Measurements from ENCODE around the gene IBTK.
"Not testable (repeated sequence)": the region's sequence is repeated elsewhere in the genome, so short reads cannot be mapped to it uniquely, and the experiment has no call there.

IBTK gene, protein sequence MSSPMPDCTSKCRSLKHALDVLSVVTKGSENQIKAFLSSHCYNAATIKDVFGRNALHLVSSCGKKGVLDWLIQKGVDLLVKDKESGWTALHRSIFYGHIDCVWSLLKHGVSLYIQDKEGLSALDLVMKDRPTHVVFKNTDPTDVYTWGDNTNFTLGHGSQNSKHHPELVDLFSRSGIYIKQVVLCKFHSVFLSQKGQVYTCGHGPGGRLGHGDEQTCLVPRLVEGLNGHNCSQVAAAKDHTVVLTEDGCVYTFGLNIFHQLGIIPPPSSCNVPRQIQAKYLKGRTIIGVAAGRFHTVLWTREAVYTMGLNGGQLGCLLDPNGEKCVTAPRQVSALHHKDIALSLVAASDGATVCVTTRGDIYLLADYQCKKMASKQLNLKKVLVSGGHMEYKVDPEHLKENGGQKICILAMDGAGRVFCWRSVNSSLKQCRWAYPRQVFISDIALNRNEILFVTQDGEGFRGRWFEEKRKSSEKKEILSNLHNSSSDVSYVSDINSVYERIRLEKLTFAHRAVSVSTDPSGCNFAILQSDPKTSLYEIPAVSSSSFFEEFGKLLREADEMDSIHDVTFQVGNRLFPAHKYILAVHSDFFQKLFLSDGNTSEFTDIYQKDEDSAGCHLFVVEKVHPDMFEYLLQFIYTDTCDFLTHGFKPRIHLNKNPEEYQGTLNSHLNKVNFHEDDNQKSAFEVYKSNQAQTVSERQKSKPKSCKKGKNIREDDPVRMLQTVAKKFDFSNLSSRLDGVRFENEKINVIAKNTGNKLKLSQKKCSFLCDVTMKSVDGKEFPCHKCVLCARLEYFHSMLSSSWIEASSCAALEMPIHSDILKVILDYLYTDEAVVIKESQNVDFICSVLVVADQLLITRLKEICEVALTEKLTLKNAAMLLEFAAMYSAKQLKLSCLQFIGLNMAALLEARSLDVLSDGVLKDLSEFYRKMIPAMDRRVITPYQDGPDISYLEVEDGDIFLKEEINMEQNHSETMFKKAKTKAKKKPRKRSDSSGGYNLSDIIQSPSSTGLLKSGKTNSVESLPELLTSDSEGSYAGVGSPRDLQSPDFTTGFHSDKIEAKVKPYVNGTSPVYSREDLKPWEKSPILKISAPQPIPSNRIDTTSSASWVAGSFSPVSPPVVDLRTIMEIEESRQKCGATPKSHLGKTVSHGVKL (N-terminal part only)

DNA sequence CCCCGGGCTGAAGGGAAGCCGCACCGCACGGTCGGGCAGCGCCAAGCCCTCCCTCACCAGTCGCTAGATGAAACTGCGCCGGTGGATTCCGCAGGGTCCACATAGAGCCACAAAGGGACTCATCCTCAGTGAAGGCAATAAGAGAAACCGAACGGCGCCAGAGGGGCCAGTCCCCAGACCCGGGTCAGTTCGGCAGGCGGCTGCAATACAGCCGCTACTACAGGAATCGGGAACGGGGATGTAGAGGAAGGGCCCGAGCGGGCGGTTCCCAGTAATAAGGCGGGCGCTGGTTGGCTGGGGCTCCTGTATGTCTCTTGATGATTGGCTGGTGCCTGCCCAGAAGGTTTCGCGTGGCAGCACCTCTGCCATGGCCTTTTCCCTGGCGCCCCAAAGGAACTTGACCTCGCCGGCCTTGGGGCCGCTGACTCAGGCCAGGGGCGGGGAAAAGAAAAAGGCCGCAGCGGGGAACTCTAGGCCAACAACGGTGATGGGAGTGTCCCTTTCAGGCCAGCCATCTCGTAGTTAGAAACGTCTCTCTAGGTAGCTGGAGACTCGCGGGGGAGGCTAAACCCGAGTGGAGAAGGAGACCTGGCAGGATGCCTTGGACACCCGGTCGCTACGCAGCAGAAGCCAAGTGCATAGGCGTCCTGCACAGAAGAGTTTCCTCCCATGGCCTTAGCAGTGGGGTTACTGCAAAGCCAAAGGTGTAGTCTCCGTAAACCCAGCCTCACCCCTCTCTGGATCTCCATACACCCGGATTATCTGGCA, at the start of gene IBTK:
Gene IBTK (minus strand): TSS at position 240 of the 768 bp plus-strand sequence. CDS start 7,258 bp downstream, outside the sequence.
- DNase-seq (ENCODE audit: low read depth, low spot score): peak; percentile 71

DNA sequence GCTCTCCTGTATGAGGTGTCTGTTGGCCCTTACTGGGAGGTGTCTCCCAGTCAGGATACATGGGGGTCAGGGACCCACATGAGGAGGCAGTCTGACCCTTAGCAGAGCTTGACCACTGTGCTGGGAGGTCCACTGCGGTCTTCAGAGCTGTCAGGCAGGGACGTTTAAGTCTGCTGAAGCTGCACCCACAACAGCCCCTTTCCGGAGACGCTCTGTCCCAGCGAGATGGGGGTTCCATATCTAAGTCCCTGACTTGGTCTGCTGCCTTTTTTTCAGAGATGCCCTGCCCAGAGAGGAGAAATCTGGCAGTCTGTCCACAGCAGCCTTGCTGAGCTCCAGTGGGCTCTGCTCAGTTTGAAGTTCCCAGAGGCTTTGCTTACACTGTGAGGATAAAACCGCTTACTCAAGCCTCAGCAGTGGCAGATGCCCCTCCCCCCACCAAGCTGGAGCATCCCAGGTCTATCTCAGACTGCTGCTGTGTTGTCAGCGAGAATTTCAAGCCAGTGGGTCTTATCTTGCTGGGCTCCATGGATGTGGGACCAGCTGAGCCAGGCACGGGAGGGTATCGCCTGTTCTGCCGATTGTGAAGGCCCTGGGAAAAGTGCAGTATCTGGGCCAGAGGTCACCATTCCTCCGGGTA, 36.3 kb upstream of the IBTK start:
- no peak for DNase-seq (ENCODE audit: low read depth, low spot score)

DNA sequence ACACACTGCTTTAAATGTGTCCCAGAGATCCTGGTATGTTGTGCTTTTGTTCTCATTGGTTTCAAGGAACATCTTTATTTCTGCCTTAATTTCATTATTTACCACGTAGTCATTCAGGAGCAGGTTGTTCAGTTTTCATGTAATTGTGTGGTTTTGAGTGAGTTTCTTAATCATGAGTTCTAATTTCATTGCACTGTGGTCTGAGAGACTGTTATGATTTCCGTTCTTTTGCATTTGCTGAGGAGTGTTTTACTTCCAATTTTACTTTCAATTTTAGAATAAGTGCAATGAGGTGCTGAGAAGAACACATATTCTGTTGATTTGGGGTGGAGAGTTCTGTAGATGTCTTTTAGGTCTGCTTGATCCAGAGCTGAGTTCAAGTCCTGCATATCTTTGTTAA, 34.0 kb upstream of the IBTK start:
- not testable (repeated sequence) for DNase-seq (ENCODE audit: low read depth, low spot score)

DNA sequence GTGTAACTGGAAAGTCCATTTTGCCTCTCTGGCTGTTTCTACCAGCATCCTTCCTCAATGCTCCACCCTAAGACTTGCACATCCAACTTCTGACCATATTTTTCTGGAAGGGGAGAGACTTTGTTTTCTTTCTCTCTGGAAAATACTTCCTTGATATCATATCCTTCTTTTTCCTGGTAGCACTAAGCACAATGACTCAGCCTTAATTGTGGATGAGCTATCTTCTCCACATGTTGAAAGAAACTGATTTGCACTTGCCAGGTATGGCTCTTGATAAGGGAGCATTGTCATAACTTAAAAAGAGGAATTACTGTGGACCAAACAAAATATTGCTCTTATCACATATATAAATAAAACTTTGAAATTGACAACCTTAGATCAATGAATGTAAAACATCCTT, 30.1 kb upstream of the IBTK start:
- no peak for DNase-seq (ENCODE audit: low read depth, low spot score)

DNA sequence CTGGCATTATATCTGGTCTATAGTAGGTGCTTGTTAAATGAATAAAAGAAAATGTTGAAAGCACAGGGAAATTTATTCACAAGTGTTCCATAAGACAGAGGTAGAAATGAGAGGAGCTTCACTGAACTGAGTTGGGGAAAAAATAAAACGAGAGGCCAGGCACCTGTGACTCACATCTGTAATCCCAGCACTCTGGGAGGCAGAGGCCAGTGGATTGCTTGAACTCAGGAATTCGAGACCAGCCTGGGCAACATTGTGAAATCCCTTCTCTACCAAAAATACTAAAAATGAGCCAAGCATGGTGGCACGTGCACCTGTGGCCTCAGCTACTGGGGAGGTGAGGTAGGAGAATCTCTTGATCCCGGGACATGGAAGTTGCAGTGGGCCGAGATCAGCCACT, 28.1 kb upstream of the IBTK start:
- no peak for DNase-seq (ENCODE audit: low read depth, low spot score)

DNA sequence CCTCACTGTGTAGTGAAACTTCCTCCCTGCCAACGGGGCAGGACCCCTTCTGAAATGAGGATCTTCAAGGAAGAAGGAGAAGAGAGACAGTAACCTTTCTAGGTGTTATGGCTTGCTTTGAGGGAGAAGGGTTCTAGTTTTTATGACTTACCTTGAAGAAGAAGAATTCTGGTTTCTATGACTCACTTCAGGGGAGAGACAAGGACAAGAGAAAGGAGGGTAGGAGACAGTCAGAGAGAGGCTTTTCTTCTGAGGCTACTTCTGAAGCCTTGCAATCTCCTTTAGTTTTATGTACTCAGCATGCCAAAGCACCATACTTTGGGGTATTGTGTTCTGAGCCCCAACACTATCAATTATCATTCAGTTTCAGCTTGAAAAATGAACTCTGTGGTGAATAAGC, 25.8 kb upstream of the IBTK start:
- DNase-seq (ENCODE audit: low read depth, low spot score): no peak

DNA sequence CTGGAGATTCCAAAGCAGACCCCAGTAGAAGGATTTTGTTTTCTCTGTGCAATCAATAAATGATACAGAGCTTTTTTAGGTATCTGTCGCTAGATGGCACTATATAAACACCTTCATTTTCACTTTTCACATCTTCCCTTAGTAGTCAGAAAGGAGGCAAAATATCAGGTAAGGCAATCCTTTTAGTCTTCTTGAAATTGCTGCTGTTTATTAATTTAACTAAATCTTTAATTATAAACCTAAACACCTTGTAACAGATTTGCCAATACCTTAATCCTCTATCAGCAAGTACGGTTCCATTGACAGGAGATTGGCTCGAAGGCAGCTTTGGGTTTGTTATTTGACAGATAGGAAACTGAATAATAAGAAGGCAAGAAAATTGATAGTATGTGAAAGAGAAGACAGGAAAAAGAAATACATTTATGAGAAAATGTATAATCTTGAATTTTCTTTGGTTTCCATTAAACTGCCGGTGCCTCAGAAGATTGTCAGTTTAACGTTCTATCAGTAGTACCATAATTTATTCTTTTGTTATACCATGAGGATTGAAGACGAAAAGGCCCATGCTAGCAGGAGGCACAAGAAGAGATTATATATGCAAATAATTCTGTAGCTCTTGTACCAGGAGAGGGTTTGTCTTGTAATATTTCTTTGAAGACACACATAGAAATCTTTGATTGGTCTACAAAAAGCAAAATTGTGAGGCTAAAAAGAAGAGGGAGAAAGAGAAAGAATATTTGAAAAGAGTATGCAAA, 23.5 kb upstream of the IBTK start:
- DNase-seq (ENCODE audit: low read depth, low spot score): no peak

DNA sequence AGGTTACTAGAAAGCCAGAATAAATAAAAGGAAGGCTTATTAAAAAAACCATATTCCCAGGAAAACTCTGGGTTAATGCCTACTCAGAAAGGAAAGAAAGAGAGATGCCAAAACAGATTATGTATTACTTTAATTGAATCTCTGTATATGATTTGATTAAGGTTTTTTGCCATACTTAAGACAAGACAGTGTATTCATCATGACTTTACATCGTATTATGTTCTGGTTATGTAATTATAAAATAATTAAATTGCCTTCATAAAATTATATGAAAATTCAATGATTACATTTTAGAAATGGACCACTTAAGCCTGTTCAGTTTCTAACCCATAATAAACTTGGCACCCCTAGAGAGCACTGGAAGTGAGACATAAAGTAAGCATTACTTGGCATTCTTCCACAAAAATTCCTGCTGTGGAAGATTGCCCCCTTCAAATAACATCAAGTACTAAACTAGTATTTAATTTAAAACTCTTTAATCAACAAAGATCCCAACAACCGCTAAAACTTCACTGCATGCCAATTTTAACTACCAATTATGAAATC, 20.8 kb upstream of the IBTK start:
- no peak for DNase-seq (ENCODE audit: low read depth, low spot score)

DNA sequence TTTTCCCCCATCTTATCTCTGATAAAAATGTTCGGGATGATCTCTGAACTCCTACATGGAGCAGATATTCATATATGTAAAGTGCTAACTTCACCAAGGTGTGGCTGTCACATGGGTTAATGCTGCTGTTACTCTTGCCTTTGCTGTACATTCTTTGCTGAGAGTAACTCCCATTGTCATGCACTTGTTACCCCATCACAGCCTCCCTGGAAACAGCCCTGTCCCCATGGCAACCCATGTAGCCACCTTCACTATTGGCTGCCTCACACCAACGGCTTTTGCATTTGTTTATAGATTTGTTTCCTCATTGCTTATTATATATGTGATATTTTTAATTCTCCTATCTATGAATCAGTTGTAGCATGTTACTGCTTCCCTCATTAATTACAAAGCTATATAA, 17.3 kb upstream of the IBTK start:
- no peak for DNase-seq (ENCODE audit: low read depth, low spot score)

DNA sequence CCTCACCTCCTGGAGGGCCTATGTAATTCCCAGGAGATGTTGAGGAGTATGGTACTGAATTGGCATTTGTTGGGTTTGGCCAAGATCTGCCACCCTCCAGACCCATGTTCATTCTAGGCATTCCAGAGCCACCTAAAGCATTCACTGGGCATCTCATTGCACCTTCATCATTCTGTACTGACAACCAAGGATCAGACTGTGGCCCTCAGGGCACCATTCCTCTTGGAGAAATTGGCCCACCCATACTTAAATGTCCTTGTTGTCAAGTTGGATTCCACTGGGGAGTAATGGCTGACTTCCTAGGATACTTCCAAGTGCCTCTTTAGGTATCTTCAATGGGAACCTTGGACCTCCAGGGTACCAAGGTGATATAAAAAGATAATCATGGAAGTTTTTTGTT, 16.8 kb upstream of the IBTK start:
- no peak for DNase-seq (ENCODE audit: low read depth, low spot score)

DNA sequence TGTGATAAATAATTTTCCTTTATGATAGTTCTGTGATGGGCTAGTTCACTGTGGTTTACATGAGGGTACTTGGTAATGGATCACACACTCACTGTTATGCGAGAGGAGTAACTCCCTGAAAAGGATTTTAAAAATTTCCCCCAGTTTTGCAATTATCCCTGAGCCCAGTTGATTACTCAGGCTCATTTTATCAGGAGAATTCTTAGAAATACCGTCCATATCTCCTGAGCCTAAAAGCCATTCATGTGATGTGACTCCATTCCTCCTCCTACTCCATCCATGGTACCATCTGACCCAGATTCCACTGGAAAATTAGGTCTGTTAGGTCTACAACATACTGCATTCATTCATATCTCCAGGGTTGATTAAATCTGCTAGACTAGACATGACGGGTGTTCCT, 16.4 kb upstream of the IBTK start:
- DNase-seq (ENCODE audit: low read depth, low spot score): no peak

DNA sequence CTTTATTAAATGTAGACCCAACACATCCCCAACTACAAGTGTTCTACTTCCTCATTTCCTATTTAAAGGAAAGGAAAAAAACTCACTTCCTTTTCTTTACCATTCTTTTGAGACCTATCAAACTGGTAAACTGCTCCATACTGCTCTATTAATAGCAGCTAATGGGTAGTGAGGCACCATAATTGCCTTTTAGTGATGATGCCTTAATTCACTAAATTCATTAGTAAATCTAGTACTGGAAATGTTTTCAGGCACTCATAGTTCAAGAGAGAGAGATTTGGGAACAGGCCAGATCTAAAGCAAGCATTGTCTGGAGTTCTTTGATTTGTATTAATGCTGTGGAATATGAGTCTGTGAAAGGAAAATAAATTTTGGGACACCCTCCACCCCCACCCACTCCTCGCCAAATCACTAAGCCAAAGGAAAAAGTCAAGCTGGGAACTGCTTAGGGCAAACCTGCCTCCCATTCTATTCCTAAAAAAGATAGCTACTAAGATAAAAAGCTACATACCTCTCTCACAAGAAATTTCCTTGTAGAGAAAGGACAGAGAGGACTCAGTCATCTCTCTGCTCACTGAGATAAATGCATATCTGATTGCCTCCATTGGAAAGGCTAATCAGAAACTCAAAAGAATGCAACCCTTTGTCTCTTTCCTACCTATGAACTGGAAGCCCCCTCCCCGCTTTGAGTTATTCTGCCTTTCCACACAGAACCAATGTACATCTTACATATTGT, 13.6 kb upstream of the IBTK start:
- no peak for DNase-seq (ENCODE audit: low read depth, low spot score)

DNA sequence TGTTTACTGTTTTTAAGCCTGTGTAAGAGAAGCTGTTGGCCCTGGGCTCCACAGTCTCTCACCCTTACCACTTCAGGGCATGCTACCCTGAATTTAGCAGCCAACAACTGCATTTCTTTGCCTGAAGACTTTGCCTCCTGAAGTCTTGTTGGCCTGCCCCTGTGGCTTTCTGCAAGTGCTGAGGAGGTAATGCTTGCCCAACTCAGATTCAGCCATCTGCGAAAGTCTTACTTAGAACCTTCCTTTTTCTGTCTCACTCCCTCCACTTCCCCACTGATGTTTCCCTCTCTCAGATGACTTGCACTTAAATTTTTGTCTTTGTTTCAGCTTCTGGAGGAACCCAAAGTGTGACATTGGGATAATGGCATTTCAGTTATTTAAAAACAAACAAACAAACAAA, 11.8 kb upstream of the IBTK start:
- DNase-seq (ENCODE audit: low read depth, low spot score): no peak

DNA sequence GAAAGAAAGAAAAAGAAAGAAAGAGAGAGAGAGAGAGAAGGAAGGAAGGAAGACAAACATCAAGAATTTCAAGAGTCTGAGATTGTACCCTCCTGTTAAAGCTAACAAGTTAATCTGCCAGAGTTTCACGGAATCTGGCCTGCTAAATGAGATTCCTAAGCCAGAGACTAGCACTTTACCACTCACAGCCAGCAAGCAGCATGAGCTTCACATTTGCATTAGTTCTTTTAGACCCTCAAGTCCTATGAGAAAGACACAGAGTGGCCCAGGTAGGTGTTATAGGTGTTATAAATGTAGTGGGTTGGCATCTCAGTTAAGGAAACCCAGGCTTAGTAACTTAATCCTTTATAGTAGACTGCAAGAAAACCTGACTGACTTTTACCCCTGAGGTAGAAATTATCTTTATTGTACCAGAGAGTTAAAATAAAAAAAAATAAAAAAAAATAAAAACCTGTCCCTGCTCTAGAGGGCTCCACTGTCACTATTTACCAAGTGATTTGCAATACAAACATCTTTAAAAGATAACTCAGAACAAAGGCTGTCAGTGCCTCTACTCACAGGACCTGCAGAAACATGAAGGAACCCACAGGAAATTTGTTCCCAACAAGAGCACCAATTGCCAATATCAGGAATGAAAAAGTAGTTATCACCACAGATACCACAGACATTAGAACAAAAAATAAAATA, 9.7 kb upstream of the IBTK start:
- DNase-seq (ENCODE audit: low read depth, low spot score): no peak

DNA sequence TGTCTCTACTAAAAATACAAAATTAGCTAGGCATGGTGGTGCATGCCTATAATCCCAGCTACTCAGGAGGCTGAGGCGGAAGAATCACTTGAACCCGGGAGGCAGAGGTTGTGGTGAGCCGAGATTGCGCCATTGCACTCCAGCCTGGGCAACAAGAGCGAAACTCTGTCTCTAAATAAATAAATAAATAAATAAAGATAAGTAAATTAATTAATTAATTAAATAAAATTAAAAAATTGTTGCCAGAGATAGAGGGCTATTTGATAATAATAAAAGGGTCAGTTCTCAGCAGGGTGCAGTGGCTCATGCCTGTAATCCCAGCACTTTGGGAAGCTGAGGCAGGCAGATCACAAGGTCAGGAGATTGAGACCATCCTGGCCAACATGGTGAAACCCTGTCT, 7.2 kb upstream of the IBTK start:
- not testable (repeated sequence) for DNase-seq (ENCODE audit: low read depth, low spot score)

DNA sequence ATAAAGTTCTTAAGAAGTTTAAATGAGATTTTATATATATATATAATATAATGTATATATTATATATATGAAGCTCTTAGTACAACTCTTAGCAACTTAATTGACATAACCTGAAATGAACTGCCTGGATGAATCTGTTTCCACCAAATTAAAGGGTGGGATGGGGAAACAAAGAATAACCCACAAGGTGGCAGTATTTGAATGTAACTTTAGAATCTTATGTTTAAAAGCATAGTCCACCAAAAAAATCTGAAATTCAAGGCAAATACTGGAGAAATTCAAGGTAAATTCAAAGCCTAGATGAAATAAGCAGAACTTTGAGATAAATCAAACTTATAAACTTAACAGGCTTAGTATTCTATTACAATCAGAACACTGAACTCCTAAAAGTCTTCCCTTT, 4.4 kb upstream of the IBTK start:
- DNase-seq (ENCODE audit: low read depth, low spot score): no peak

DNA sequence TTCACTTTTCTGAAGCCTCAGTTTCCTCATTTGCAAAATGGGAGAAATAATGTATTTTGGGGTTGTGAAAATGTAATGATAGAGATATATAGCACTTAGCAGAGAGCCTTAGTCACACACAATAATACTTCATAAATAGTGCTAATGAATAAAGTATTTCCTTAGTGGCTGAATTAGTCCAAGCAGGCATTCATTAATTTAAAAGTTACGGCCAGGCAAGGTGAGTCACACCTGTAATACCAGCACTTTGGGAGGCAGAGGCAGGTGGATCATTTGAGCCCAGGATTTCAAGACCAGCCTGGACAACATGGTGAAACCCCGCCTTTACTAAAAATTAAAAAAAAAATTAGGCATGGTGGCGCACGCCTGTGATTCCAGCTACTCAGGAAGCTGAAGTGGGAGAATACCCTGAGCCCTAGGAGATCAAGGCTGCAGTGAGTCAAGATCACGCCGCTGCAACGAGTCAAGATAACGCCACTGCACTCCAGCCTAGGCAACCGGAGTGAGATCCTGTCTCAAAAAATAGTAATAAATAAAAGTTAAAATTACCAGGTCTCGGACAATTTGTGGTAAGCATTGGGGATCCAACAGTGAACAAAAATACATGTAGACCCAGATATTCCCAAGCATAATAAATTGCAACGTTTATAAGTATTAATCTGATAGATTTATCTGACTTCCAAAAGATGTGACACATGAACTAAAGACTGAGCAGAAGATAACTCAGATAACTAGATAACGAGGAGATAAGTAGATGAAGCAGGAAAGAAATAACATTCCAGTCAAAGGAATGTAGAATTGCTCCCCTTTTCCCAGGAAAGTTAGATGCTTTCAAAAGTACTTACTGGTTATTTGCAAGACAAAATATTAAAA, 2.1 kb upstream of the IBTK start:
- DNase-seq (ENCODE audit: low read depth, low spot score): no peak

DNA sequence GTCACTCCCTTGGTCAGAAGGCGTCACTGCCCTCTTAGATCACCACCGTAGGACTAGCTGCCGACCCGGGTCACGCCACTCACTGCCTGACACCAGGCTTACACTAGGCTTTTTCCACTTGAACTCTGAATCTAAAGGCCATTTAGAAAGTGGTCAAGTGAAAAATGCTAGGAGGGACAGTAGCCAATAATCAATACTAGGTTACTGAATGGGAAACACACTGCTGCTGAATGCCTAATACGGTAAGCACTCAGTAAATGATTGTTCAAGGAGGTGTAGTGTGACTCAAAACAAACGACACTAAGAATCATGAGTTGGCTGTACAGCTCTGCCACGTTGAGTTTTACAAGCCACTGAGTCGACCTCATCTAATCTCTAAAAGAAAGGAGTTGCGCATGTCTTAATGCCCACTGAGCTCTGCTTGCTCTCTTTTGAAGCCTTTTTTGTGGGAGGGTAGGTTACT, 760 bp upstream of the IBTK start:
- no peak for DNase-seq (ENCODE audit: low read depth, low spot score)

Data from activated CD4-positive, CD25-positive, alpha-beta regulatory T cell treated with anti-CD3 and anti-CD28 coated beads, Interleukin-2, amount 50 U/mL, for 16 hours (primary cell).